HEK293 (cell line): ENCODE results near the gene TIMM21.

Source experiments
- AEBP2 ChIP-seq: fragments of 450-650 bp; formaldehyde crosslinking; IDR thresholded peaks from 2 replicates; pipeline ENCODE4 v1.5.1; 2016; ENCODE audit warnings: missing biosample characterization, missing genetic modification characterization, borderline replicate concordance
- ATF2 ChIP-seq: fragments of 450-650 bp; formaldehyde crosslinking; IDR thresholded peaks from 2 replicates; pipeline ENCODE4 v1.5.1; 2016; ENCODE audit warnings: missing biosample characterization, missing genetic modification characterization, low read depth
- BCL11A ChIP-seq: fragments of 450-650 bp; formaldehyde crosslinking; IDR thresholded peaks from 2 replicates; pipeline ENCODE4 v1.5.1; 2016; ENCODE audit warnings: low read depth, missing biosample characterization, missing genetic modification characterization
- BCL6B ChIP-seq: fragments of 450-650 bp; formaldehyde crosslinking; IDR thresholded peaks from 2 replicates; pipeline ENCODE4 v1.5.1; 2017; ENCODE audit warnings: missing biosample characterization, missing genetic modification characterization
- INSM2 ChIP-seq: fragments of 450-650 bp; formaldehyde crosslinking; IDR thresholded peaks from 2 replicates; pipeline ENCODE4 v1.5.1; 2016; ENCODE audit warnings: missing biosample characterization, missing genetic modification characterization
- MYNN ChIP-seq: fragments of 450-650 bp; formaldehyde crosslinking; IDR thresholded peaks from 2 replicates; pipeline ENCODE4 v1.5.1; 2016; ENCODE audit warnings: missing biosample characterization, missing genetic modification characterization, borderline replicate concordance
- MZF1 ChIP-seq: fragments of 450-650 bp; formaldehyde crosslinking; IDR thresholded peaks from 2 replicates; pipeline ENCODE4 v1.5.1; 2017; ENCODE audit warnings: missing biosample characterization, missing genetic modification characterization, borderline replicate concordance
- SCRT2 ChIP-seq: fragments of 450-650 bp; formaldehyde crosslinking; IDR thresholded peaks from 2 replicates; pipeline ENCODE4 v1.5.1; 2016; ENCODE audit warnings: missing biosample characterization, missing genetic modification characterization
- SP3 ChIP-seq: fragments of 450-650 bp; formaldehyde crosslinking; IDR thresholded peaks from 2 replicates; pipeline ENCODE4 v1.5.1; 2016; ENCODE audit warnings: missing biosample characterization, missing genetic modification characterization
- SP7 ChIP-seq: fragments of 450-650 bp; formaldehyde crosslinking; IDR thresholded peaks from 2 replicates; pipeline ENCODE4 v1.5.1; 2016; ENCODE audit warnings: missing biosample characterization, missing genetic modification characterization
- YY2 ChIP-seq: fragments of 450-650 bp; formaldehyde crosslinking; IDR thresholded peaks from 2 replicates; pipeline ENCODE4 v1.5.1; 2016; ENCODE audit warnings: missing biosample characterization, missing genetic modification characterization
- ZBTB49 ChIP-seq: fragments of 450-650 bp; formaldehyde crosslinking; IDR thresholded peaks from 2 replicates; pipeline ENCODE4 v1.5.1; 2016; ENCODE audit warnings: missing biosample characterization, missing genetic modification characterization, low read depth
- ZNF121 ChIP-seq: fragments of 450-650 bp; formaldehyde crosslinking; IDR thresholded peaks from 2 replicates; pipeline ENCODE4 v1.5.1; 2016; ENCODE audit warnings: missing biosample characterization, missing genetic modification characterization
- ZNF140 ChIP-seq: fragments of 450-650 bp; formaldehyde crosslinking; IDR thresholded peaks from 2 replicates; pipeline ENCODE4 v1.5.1; 2016; ENCODE audit warnings: missing biosample characterization, missing genetic modification characterization
- ZNF148 ChIP-seq: fragments of 450-650 bp; formaldehyde crosslinking; IDR thresholded peaks from 2 replicates; pipeline ENCODE4 v1.5.0; 2017; ENCODE audit warnings: missing biosample characterization, missing genetic modification characterization, borderline replicate concordance
- ZNF174 ChIP-seq: fragments of 450-650 bp; formaldehyde crosslinking; IDR thresholded peaks from 2 replicates; pipeline ENCODE4 v1.5.0; 2017; ENCODE audit warnings: missing biosample characterization, mild to moderate bottlenecking, missing genetic modification characterization
- ZNF214 ChIP-seq: fragments of 450-650 bp; formaldehyde crosslinking; IDR thresholded peaks from 2 replicates; pipeline ENCODE4 v1.5.1; 2017; ENCODE audit warnings: missing biosample characterization, mild to moderate bottlenecking, missing genetic modification characterization, borderline replicate concordance
- ZNF266 ChIP-seq: fragments of 450-650 bp; formaldehyde crosslinking; IDR thresholded peaks from 2 replicates; pipeline ENCODE4 v1.5.1; 2016; ENCODE audit warnings: missing biosample characterization, missing genetic modification characterization, low read depth
- ZNF335 ChIP-seq: fragments of 450-650 bp; formaldehyde crosslinking; conservative IDR thresholded peaks from 2 replicates; pipeline ENCODE4 v1.5.1; 2016; ENCODE audit warnings: missing biosample characterization, missing genetic modification characterization
- ZNF341 ChIP-seq: fragments of 450-650 bp; formaldehyde crosslinking; IDR thresholded peaks from 2 replicates; pipeline ENCODE4; 2016; ENCODE audit warnings: low read depth, missing biosample characterization, missing genetic modification characterization
- ZNF366 ChIP-seq: fragments of 450-650 bp; formaldehyde crosslinking; conservative IDR thresholded peaks from 2 replicates; pipeline ENCODE4 v1.5.1; 2016; ENCODE audit warnings: missing biosample characterization, missing genetic modification characterization
- ZNF398 ChIP-seq: fragments of 450-650 bp; formaldehyde crosslinking; IDR thresholded peaks from 2 replicates; pipeline ENCODE4 v1.5.1; 2017; ENCODE audit warnings: missing biosample characterization, missing genetic modification characterization
- ZNF404 ChIP-seq: fragments of 450-650 bp; formaldehyde crosslinking; IDR thresholded peaks from 2 replicates; pipeline ENCODE4 v1.5.1; 2017; ENCODE audit warnings: missing biosample characterization, missing genetic modification characterization
- ZNF76 ChIP-seq: fragments of 450-650 bp; formaldehyde crosslinking; IDR thresholded peaks from 2 replicates; pipeline ENCODE4; 2016; ENCODE audit warnings: low read depth, missing biosample characterization, missing genetic modification characterization, borderline replicate concordance
- ZNF837 ChIP-seq: fragments of 450-650 bp; formaldehyde crosslinking; IDR thresholded peaks from 2 replicates; pipeline ENCODE4 v1.5.1; 2016; ENCODE audit warnings: missing biosample characterization, missing genetic modification characterization
- ZXDB ChIP-seq: fragments of 450-650 bp; formaldehyde crosslinking; IDR thresholded peaks from 2 replicates; pipeline ENCODE4 v1.5.1; 2016; ENCODE audit warnings: missing biosample characterization, missing genetic modification characterization

The TIMM21 gene

GRCh38 chr18:74147779-74148542 lies at the start of gene TIMM21, which contains the start of gene FBXO15 (continued):
- TF ChIP-seq ZBTB49 (tag by site-specific recombination) (no peak), ZNF140 (tag by site-specific recombination) (no peak), ZNF76 (tag by site-specific recombination) (peak; percentile 99), BCL6B (tag by site-specific recombination) (no peak), MZF1 (peak; percentile 35; the same call in 1 of the 2 replicates), MYNN (tag by site-specific recombination) (no peak), ZNF121 (no peak), SP7 (peak; percentile 42; the same call in 1 of the 2 replicates), SCRT2 (tag by site-specific recombination) (no peak), AEBP2 (tag by site-specific recombination) (no peak), INSM2 (no peak; the same call in 1 of the 2 replicates), ZNF335 (tag by site-specific recombination) (peak; percentile 94), ZNF341 (tag by site-specific recombination) (peak; percentile 15; the same call in 1 of the 2 replicates), ZNF366 (tag by site-specific recombination) (peak; percentile 41; the same call in 1 of the 2 replicates), ZXDB (tag by site-specific recombination) (peak; percentile 80), ZNF174 (tag by site-specific recombination) (no peak), SP3 (tag by site-specific recombination) (peak; percentile 79), BCL11A (tag by site-specific recombination) (no peak), ZNF837 (tag by site-specific recombination) (no peak), ZNF404 (tag by site-specific recombination) (no peak), YY2 (tag by site-specific recombination) (peak; percentile 96), ATF2 (tag by site-specific recombination) (no peak), ZNF398 (tag by site-specific recombination) (peak; percentile 87), ZNF266 (tag by site-specific recombination) (no peak), ZNF148 (no peak), ZNF214 (tag by site-specific recombination) (no peak)
